Testis (tissue), 2 donors: ENCODE data around the gene IDE.

Experiments
- POLR2A ChIP-seq: fragments of 450-650 bp; IDR thresholded peaks from one replicate; pipeline ENCODE4 v1.6.1; 2017; ENCODE audit warnings: antibody characterized with exemption, mild to moderate bottlenecking, moderate library complexity
- TF ChIP-seq, protein P1 (sequence below), 3 experiments: fragments of 450-650 bp in 2 of 3; fragments of 200-600 bp in 1 of 3; sonication (generic) in 1 of 3; IDR thresholded peaks; one replicate each; pipeline ENCODE4 v1.5.1; 2016 to 2019; ENCODE audit warnings: antibody characterized with exemption in 3 of 3, mild to moderate bottlenecking in 2 of 3, moderate library complexity in 1 of 3

GRCh38 chr10:92480413-92480812 lies 93.5 kb downstream of the IDE start:
- TF ChIP-seq, protein P1, sequence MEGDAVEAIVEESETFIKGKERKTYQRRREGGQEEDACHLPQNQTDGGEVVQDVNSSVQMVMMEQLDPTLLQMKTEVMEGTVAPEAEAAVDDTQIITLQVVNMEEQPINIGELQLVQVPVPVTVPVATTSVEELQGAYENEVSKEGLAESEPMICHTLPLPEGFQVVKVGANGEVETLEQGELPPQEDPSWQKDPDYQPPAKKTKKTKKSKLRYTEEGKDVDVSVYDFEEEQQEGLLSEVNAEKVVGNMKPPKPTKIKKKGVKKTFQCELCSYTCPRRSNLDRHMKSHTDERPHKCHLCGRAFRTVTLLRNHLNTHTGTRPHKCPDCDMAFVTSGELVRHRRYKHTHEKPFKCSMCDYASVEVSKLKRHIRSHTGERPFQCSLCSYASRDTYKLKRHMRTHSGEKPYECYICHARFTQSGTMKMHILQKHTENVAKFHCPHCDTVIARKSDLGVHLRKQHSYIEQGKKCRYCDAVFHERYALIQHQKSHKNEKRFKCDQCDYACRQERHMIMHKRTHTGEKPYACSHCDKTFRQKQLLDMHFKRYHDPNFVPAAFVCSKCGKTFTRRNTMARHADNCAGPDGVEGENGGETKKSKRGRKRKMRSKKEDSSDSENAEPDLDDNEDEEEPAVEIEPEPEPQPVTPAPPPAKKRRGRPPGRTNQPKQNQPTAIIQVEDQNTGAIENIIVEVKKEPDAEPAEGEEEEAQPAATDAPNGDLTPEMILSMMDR (IDR thresholded peaks at IDR 0.05), result no peak
- no peak for TF ChIP-seq POLR2A
